OCI-M2 (cell line): ENCODE data around the gene AUH.
"Not testable (repeated sequence)": the region's sequence is repeated elsewhere in the genome, so short reads cannot be mapped to it uniquely, and the experiment has no call there.

Source experiments
- DNase-seq: peaks from one replicate; lab custom pipeline; 2025; ENCODE audit not compliant: unreplicated experiment; lab: John Stamatoyannopoulos, UW

Gene AUH

GRCh38 chr9:91211414-91211813 lies 150.3 kb downstream of the AUH start:
- DNase-seq: no peak

- DNase-seq: no peak
Observed at GRCh38 chr9:91210318-91210717, 151.4 kb downstream of the AUH start.

GRCh38 chr9:91208837-91209236 lies 152.9 kb downstream of the AUH start:
- DNase-seq: no peak

GRCh38 chr9:91208419-91208745 lies 153.3 kb downstream of the AUH start:
- DNase-seq: no peak

GRCh38 chr9:91207729-91208418 lies 153.8 kb downstream of the AUH start:
- DNase-seq: no peak

GRCh38 chr9:91207397-91207728 lies 154.4 kb downstream of the AUH start:
- DNase-seq: no peak

GRCh38 chr9:91206806-91207205 lies 154.9 kb downstream of the AUH start:
- DNase-seq: no peak

GRCh38 chr9:91202736-91203283 lies 158.9 kb downstream of the AUH start:
- DNase-seq: no peak

DNA sequence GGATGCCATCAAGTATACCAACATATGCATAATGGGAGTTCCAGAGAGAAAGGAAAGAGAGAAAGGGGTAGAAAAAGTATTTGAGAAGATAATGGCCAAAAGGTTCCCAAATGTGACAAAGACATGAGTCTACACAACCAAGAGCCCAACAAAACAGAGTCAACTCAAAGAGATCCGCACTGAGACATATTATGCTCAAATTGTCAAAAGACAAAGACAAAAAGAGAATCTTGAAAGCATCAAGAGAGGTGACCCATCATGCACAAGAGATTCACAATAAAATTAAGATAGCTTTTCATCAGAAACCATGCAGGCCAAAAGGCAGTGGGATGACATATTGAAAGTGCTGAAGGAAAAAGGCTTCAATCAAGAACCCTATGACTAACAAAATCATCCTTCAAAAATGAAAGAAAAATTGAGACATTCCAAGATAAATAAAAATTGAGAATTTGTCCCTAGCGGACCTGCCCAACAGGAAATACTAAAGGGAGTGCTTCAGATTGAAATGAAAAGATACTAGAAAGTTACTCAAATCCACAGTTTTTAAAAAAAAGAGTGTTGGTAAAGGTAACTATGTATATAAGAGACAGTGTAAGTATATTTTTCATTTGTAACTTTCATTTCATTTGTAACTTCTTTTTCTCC lies 160.9 kb downstream of the AUH start:
- DNase-seq: no peak

DNA sequence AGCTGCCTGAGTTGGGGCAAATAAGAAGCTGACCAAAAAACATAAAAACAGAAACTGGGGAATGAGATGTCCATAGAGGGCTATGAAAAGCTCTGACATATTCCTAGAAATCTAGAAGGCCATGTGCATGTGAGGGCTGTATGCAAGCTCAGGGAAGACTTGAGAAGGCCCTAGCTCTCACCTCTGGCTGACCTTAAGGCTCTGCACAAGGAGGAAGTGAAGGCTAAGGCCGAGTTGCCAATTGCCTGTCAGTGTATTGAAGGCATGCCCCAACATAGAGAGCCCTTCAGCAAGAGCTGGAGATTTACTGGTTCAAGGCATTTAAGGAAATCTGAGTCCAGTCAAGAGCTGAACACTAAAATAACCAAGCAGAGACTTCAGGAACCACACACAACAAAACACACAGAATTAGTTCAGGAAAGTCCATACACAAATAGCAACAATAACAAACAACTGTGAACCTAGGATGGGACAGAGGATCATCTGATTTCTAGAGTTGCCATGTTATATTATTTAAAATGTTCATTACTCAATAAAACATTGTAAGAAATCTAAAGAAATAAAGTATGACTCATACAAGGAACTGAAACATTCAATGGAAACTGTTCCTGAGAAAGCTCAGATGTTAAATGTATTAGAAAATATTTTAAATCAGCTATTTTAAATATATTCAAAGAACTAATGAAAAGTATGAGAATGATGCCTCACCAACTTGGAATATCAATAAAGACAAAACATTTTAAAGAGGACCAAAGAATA lies 161.8 kb downstream of the AUH start:
- DNase-seq: no peak

- not testable (repeated sequence) for DNase-seq
Observed at GRCh38 chr9:91198881-91199280, 162.8 kb downstream of the AUH start.

DNA sequence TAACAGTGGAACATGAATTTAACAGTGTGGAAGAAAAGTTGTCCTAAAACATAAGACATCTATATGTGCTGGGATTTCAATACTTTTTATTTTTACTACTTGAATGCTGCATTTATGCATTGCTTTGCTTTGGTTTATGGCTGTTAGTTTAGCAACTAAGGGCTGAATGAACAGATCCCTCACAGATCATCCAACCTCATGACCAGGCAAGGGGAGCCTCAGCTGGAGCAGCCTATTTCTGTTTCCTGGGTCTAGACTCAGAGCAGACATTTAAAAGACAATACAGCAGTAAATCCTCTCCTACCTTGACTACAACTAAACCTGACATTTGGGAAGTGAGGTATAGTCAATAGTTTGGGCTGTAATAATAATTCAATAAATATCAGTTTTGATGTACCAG lies 163.3 kb downstream of the AUH start:
- no peak for DNase-seq

- DNase-seq: no peak
Observed at GRCh38 chr9:91197232-91198181, 164.2 kb downstream of the AUH start.

DNA sequence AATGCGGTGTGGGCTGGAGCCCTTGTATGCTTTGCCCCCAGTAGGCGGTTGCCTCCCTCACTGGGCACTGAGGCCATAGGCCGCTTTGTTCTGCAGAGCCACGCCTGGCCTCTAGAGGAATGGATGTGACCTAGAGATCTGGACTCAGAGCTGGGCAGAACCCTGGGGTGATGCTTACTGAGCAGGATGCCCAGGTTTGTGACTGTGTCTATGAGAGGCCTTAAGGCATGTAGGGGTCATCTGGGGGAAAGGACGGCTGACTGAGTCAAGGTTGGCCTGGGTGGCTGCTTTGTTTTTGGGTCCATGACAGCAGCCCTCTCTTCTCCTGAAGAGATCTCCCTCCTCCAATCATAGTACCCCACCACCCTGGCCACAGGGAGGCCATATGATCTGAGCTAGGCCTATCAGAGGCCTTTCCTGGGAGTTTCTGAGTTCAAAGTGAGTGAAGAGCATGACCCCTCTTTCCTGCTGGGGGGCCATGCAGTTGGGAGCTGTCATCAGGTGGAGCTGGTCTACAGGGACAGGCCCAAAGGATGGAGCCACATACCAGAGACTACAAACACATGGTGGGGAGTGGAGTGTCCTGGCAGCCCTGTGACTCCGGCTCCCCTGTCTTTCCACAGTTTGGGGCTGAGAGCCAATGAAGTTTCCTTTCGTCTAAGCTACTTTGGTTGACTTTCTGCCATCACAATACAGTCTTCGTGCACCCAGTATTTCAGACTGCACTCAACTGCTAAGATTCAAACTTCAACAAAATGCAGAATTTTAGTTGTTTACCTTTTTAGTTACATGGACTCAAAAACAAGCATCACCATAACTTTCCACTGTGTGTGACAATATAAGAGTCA lies 165.4 kb downstream of the AUH start:
- DNase-seq: no peak

DNA sequence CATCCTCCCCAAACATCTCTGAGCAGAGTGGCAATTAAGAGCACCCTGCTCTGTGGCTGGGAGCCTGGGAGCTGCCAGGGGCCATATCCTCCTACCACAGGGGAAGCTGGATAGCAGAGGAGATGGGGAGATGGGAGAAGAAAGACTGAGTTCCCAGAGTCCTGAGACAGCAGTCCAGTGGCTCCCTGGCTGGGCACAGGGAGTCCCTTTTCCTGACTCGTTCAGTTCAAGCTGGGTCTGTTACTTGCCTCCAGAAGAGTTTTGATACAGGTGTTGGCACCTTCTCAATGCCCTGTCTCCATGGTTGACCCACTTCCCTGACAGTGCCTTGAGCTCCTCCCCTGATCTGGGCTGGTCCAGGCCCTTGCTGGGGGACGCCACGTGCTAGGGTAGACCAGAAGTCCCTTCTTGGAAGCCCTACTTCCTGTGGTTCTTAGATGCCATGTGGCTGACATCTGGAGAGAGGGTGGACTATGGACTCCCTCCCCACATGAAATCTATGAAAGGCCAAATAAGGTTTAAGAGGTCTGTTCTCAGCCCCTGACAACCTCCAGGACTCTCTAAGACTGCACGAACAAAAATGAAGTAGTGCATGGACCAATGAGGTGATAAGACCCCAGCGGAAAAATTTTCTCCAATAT lies 166.2 kb downstream of the AUH start:
- no peak for DNase-seq

DNA sequence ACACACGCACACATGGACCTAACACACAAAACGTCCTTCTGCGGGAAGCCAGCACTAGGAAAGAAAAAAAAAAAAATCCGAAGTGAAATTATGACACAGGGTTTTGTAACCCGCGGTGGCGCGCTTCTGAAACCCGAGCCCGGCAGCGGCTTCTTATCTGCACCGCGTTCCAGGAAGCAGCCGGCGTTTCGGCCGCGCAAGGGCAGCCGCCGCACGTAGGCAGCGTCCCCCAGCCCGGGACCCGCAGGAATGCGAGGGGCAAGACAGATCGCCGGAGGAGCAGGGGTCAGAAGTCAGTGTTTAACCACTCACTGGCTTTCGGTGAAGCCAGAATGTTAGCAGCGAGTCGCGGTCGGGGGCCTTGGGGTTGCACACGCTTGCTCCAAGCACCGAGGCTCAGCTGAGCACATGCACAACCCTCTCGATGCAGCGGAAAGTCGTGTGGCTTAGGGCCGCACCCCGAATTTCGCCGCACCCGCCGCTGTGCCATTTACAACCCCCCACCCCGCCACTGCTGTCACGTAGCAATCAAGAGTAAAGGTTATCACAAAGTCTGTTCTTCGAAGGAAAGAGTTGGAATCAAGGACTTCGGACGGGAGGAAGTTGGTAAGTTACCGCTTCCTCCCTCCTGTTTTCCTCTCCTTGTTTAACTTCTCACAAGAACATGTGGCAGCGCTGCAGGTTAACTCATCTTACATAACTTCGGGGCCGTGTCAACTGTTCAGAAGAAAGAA lies 167.9 kb downstream of the AUH start:
- DNase-seq: no peak

- peak; percentile 15 for DNase-seq
Observed at GRCh38 chr9:91193087-91193657, 168.5 kb downstream of the AUH start.

DNA sequence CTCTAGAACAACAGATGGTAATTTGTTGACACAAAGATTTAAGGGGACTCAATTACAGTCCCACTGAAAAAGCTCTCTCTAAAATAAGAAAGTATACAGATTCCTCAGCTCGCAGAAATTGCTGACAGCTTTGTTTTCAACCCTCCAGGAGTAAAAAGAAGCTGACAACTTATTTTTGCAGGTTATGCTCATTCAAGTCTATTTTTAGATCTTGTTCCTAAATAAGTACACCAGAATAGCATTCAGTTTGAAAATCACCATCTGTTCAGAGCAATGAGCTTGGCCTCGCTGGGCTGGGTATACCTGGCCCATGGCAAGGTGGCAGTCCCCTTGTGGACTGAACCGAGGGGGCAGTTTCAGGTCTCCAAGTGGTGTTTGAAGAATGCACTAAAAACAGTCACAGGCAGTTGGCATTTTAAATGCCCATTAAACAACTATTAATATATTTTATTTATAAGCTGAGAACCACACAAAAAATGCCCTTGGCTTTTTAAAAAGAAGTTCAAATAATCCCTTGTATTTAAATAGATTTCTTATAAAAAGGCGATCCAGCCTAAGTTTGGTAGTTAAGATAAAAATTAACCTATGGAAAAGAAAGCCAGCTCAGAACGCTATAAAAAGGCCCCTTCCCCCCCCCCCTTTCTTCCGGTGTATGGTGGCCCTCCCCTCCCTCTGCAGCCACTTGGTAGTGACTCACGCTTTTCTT lies 169.2 kb downstream of the AUH start:
- DNase-seq: no peak
